Astrocyte (in vitro differentiated cells and primary cell): ENCODE results near the gene ABHD11.

ENCODE experiments used
- CTCF ChIP-seq: IDR thresholded peaks from 2 replicates; pipeline ENCODE4 v1.5.1; 2011; ENCODE audit warnings: low read depth, mild to moderate bottlenecking, inconsistent platforms, low read length, moderate library complexity; ENCODE audit not compliant: insufficient read depth
- EZH2 ChIP-seq: IDR thresholded peaks from 2 replicates; pipeline ENCODE4 v1.6.1; 2012; ENCODE audit warnings: mild to moderate bottlenecking, low read length, inconsistent platforms; ENCODE audit not compliant: insufficient read depth

- TF ChIP-seq CTCF (no peak), EZH2 (no peak)
Observed at GRCh38 chr7:73762659-73762999, 24.0 kb upstream of the ABHD11 start.
